ENCODE data around the gene LXN.

DNA sequence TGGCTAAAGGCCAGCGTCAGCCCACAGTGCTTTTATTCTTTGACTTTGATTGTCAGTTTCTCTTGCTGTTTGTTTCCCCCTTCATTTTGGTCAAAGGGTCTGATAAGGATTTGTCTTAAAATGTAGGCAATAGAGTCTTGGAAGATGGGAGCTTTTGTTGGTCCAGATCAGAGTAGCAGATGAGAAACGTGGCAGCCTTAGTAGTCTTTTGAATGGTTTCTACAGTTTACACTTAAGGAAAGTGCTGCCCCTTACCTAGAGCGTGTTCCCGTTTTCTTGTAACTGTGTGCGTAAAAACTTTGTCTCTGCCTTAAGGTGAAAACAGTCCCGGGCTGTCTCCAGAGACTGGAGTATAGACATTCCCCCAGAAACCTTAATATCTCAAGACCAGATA lies 630 bp downstream of the LXN start:
- TF ChIP-seq, protein P1, sequence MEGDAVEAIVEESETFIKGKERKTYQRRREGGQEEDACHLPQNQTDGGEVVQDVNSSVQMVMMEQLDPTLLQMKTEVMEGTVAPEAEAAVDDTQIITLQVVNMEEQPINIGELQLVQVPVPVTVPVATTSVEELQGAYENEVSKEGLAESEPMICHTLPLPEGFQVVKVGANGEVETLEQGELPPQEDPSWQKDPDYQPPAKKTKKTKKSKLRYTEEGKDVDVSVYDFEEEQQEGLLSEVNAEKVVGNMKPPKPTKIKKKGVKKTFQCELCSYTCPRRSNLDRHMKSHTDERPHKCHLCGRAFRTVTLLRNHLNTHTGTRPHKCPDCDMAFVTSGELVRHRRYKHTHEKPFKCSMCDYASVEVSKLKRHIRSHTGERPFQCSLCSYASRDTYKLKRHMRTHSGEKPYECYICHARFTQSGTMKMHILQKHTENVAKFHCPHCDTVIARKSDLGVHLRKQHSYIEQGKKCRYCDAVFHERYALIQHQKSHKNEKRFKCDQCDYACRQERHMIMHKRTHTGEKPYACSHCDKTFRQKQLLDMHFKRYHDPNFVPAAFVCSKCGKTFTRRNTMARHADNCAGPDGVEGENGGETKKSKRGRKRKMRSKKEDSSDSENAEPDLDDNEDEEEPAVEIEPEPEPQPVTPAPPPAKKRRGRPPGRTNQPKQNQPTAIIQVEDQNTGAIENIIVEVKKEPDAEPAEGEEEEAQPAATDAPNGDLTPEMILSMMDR (conservative IDR thresholded peaks at IDR 0.05; ENCODE audit: low read depth, low read length), result no peak
- TF ChIP-seq POLR2A (IDR thresholded peaks at IDR 0.05; ENCODE audit: low read depth, low read length) (no peak), NFE2L2 (IDR thresholded peaks at IDR 0.05; ENCODE audit: low read depth, low read length) (no peak), CEBPB (IDR thresholded peaks at IDR 0.05; ENCODE audit: low read depth, low read length) (no peak), MAFK (IDR thresholded peaks at IDR 0.05; ENCODE audit: low read depth, low read length) (no peak), BHLHE40 (IDR thresholded peaks at IDR 0.05; ENCODE audit: low read depth, low read length) (no peak)

All from IMR-90 (cell line).